GM12875 (cell line): ENCODE data around the gene ZNF792.
A peak's percentile ranks its signal among the peaks of the same experiment; 100 is the strongest.
"Not testable (repeated sequence)": the region's sequence is repeated elsewhere in the genome, so short reads cannot be mapped to it uniquely, and the experiment has no call there.

Source experiments
- H3K4me3 ChIP-seq: one replicate; pipeline ENCODE4 v1.5.1; 2011; ENCODE audit warnings: low read depth, low read length, control low read depth
- CTCF ChIP-seq: IDR thresholded peaks from 2 replicates; pipeline ENCODE4 v1.5.1; 2011; ENCODE audit warnings: low read depth, mild to moderate bottlenecking, control low read depth, inconsistent platforms, low read length, moderate library complexity, borderline replicate concordance; ENCODE audit not compliant: insufficient read depth

The ZNF792 gene

GRCh38 chr19:35000647-35001501 lies 36.8 kb upstream of the ZNF792 start:
- no peak for TF ChIP-seq CTCF
- H3K4me3 ChIP-seq, result peak overlapping the region; percentile 85

GRCh38 chr19:35000338-35000646 lies 36.3 kb upstream of the ZNF792 start:
- TF ChIP-seq CTCF, result no peak
- peak overlapping the region; percentile 85 for H3K4me3 ChIP-seq

GRCh38 chr19:34999498-35000337 lies 35.7 kb upstream of the ZNF792 start, which contains the start of gene GRAMD1A:
TSS of gene GRAMD1A (plus strand) at chr19:35000323. CDS start at chr19:35000479, 156 bp downstream.
- H3K4me3 ChIP-seq, result peak within 1 kb of the TSS; percentile 85
- no peak for TF ChIP-seq CTCF

- H3K4me3 ChIP-seq, result peak overlapping the region; percentile 85
- TF ChIP-seq CTCF, result no peak
These were observed 34.9 kb upstream of the ZNF792 start for GRCh38 chr19:34998777-34999497.

GRCh38 chr19:34998224-34998623 lies 34.2 kb upstream of the ZNF792 start:
- not testable (repeated sequence) for H3K4me3 ChIP-seq

GRCh38 chr19:34997071-34997617 lies 33.1 kb upstream of the ZNF792 start:
- H3K4me3 ChIP-seq, result no peak overlapping the region
- no peak for TF ChIP-seq CTCF

GRCh38 chr19:34995551-34995950 lies 31.5 kb upstream of the ZNF792 start:
- TF ChIP-seq CTCF, result no peak
- no peak overlapping the region for H3K4me3 ChIP-seq
